ENCODE measurements around the gene DPYD. TPM values are rescaled to one million over a fixed set of nuclear protein-coding genes. Genes with fewer than 3 reads are reported as not detected.

DPYD gene
- total RNA-seq, 1 experiment from 2014 or later: 0.46 TPM

- Mint-ChIP-seq H3K27me3 (ENCODE audit: low read depth) (no peaks in the 10 kb centered on the region), H3K9me3 (no peaks in the 10 kb centered on the region), H3K27ac (no peak overlapping the region), H3K36me3 (no peaks in the 10 kb centered on the region), H3K4me3 (no peak overlapping the region), H3K4me1 (peaks cover 9% of the 10 kb centered on the region)
- ATAC-seq: no peak
- DNase-seq (ENCODE audit: low spot score): no peak
- CTCF ChIA-PET: no interaction called here
- POLR2A ChIA-PET: interaction anchor here (0.6 kb wide), 2 partner anchors 57 to 558 kb away, joined by 4 read pairs; no protein-coding TSS in a partner anchor
- TF ChIP-seq, protein P1, sequence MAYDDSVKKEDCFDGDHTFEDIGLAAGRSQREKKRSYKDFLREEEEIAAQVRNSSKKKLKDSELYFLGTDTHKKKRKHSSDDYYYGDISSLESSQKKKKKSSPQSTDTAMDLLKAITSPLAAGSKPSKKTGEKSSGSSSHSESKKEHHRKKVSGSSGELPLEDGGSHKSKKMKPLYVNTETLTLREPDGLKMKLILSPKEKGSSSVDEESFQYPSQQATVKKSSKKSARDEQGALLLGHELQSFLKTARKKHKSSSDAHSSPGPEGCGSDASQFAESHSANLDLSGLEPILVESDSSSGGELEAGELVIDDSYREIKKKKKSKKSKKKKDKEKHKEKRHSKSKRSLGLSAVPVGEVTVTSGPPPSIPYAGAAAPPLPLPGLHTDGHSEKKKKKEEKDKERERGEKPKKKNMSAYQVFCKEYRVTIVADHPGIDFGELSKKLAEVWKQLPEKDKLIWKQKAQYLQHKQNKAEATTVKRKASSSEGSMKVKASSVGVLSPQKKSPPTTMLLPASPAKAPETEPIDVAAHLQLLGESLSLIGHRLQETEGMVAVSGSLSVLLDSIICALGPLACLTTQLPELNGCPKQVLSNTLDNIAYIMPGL (CRISPR knock-in tag; IDR thresholded peaks at IDR 0.05): no peak
- TF ChIP-seq TEAD1 (CRISPR knock-in tag; IDR thresholded peaks at IDR 0.05): no peak
- no peak for TF ChIP-seq OVOL2 (CRISPR knock-in tag; IDR thresholded peaks at IDR 0.05; ENCODE audit: borderline replicate concordance)
- no peak for TF ChIP-seq MYBL2 (CRISPR knock-in tag; IDR thresholded peaks at IDR 0.05)
- TF ChIP-seq ETV6 (CRISPR knock-in tag; IDR thresholded peaks at IDR 0.05): no peak
- TF ChIP-seq, protein P2, sequence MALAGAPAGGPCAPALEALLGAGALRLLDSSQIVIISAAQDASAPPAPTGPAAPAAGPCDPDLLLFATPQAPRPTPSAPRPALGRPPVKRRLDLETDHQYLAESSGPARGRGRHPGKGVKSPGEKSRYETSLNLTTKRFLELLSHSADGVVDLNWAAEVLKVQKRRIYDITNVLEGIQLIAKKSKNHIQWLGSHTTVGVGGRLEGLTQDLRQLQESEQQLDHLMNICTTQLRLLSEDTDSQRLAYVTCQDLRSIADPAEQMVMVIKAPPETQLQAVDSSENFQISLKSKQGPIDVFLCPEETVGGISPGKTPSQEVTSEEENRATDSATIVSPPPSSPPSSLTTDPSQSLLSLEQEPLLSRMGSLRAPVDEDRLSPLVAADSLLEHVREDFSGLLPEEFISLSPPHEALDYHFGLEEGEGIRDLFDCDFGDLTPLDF (CRISPR knock-in tag; IDR thresholded peaks at IDR 0.05): no peak
- TF ChIP-seq IRF2 (CRISPR knock-in tag; IDR thresholded peaks at IDR 0.05; ENCODE audit: borderline replicate concordance, low read depth): no peak
Measured at GRCh38 chr1:97383797-97384196, 537.0 kb downstream of the DPYD start.

DNA sequence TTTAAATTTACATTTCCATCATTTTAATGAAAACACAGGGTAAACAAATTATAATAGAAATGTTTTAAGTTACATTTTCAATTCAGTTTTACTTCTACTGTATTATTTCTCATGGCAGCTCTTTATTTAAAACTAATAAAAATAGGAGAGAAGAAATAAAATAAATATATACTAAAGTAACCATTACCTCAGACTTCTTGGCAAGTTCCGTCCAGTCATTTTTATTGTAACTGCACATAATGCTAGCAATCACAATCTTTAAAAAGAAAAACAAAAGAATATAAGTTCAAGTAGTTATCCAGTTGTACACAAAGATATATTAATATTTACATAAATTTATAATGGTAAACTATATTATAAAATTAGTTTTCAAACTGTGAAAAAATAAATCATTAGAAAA, 538.6 kb downstream of the DPYD start:
- Mint-ChIP-seq H3K4me3 (no peak overlapping the region), H3K27me3 (ENCODE audit: low read depth) (no peaks in the 10 kb centered on the region)
- CTCF ChIA-PET: no interaction called here

DNA sequence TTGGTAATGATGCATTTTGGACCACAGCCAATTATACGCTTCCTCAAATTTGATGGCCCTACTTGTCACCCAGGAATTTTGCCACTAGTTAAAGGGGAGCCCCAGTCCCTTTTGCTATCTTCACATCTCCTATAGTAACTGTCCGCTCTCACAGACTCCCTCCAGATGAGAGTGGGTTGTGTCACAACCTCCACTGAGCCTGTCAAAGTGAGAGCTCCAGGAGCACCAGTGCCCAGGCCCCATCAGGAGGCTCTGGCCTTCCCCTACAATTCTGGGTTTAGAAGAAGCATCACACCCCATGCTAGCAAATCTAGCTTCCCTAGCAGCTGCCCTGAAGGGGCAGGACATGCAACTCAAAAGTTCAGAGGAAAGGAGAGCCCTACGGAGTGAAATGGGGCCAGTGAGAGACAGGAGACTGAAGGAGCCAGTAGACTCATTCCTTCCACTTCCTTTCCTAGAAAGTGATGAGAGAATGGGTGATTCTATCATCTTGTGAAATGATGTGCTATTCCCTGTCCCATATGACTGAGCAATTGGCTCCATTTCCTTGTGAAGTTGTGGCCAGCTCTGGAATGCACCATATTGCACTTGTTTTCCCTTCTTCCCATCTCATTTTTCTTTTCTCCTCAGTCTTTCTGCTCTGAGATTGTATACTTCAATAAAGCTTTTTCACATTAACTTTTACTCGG, 541.3 kb downstream of the DPYD start:
- ChIA-PET POLR2A (no interaction called here), CTCF (no interaction called here)
- ATAC-seq (no peak), DNase-seq (ENCODE audit: low spot score) (no peak)
- no peaks in the 10 kb centered on the region for H3K4me1 Mint-ChIP-seq
- H3K4me3 Mint-ChIP-seq: no peak overlapping the region
- no peaks in the 10 kb centered on the region for H3K27me3 Mint-ChIP-seq (ENCODE audit: low read depth)
- H3K27ac Mint-ChIP-seq: no peak overlapping the region
- H3K9me3 Mint-ChIP-seq: no peaks in the 10 kb centered on the region
- H3K36me3 Mint-ChIP-seq: no peaks in the 10 kb centered on the region
- TF ChIP-seq MXD4 (CRISPR knock-in tag; IDR thresholded peaks at IDR 0.05; ENCODE audit: borderline replicate concordance) (no peak), CREM (CRISPR knock-in tag; IDR thresholded peaks at IDR 0.05) (no peak), ZNF671 (CRISPR knock-in tag; IDR thresholded peaks at IDR 0.05) (no peak), MYBL2 (CRISPR knock-in tag; IDR thresholded peaks at IDR 0.05) (no peak), NFATC4 (CRISPR knock-in tag; IDR thresholded peaks at IDR 0.05) (no peak), EMX1 (CRISPR knock-in tag; IDR thresholded peaks at IDR 0.05) (no peak), ATF1 (CRISPR knock-in tag; IDR thresholded peaks at IDR 0.05) (no peak), TP53 (CRISPR knock-in tag; IDR thresholded peaks at IDR 0.05) (no peak), ZMAT4 (CRISPR knock-in tag; IDR thresholded peaks at IDR 0.05) (no peak), NR1H2 (CRISPR knock-in tag; IDR thresholded peaks at IDR 0.05) (no peak)
- TF ChIP-seq, protein P3, sequence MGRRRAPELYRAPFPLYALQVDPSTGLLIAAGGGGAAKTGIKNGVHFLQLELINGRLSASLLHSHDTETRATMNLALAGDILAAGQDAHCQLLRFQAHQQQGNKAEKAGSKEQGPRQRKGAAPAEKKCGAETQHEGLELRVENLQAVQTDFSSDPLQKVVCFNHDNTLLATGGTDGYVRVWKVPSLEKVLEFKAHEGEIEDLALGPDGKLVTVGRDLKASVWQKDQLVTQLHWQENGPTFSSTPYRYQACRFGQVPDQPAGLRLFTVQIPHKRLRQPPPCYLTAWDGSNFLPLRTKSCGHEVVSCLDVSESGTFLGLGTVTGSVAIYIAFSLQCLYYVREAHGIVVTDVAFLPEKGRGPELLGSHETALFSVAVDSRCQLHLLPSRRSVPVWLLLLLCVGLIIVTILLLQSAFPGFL (CRISPR knock-in tag; IDR thresholded peaks at IDR 0.05; ENCODE audit: borderline replicate concordance): no peak

More for the DNA sequence above, 538.6 kb downstream of the DPYD start:
- Mint-ChIP-seq H3K4me1 (peaks cover 9% of the 10 kb centered on the region), H3K27ac (no peak overlapping the region), H3K9me3 (no peaks in the 10 kb centered on the region), H3K36me3 (no peaks in the 10 kb centered on the region)
- ATAC-seq (no peak), DNase-seq (ENCODE audit: low spot score) (no peak)
- POLR2A ChIA-PET: no interaction called here
- TF ChIP-seq ZNF396 (CRISPR knock-in tag; IDR thresholded peaks at IDR 0.05; ENCODE audit: borderline replicate concordance) (no peak), FOXP1 (CRISPR knock-in tag; IDR thresholded peaks at IDR 0.05; ENCODE audit: borderline replicate concordance) (no peak), USF1 (CRISPR knock-in tag; IDR thresholded peaks at IDR 0.05) (no peak)
- TF ChIP-seq, protein P4, sequence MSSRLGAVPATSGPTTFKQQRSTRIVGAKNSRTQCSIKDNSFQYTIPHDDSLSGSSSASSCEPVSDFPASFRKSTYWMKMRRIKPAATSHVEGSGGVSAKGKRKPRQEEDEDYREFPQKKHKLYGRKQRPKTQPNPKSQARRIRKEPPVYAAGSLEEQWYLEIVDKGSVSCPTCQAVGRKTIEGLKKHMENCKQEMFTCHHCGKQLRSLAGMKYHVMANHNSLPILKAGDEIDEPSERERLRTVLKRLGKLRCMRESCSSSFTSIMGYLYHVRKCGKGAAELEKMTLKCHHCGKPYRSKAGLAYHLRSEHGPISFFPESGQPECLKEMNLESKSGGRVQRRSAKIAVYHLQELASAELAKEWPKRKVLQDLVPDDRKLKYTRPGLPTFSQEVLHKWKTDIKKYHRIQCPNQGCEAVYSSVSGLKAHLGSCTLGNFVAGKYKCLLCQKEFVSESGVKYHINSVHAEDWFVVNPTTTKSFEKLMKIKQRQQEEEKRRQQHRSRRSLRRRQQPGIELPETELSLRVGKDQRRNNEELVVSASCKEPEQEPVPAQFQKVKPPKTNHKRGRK (CRISPR knock-in tag; IDR thresholded peaks at IDR 0.05; ENCODE audit: borderline replicate concordance): no peak
- TF ChIP-seq, protein P5, sequence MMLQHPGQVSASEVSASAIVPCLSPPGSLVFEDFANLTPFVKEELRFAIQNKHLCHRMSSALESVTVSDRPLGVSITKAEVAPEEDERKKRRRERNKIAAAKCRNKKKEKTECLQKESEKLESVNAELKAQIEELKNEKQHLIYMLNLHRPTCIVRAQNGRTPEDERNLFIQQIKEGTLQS (CRISPR knock-in tag; conservative IDR thresholded peaks at IDR 0.05): no peak

All from WTC11 (cell line).